Measurements from ENCODE around the gene CELF1.
"Not testable (repeated sequence)": the region's sequence is repeated elsewhere in the genome, so short reads cannot be mapped to it uniquely, and the experiment has no call there.

CELF1 gene

GRCh38 chr11:47560426-47560825 lies 7.5 kb upstream of the CELF1 start:
- no peak for TF ChIP-seq Cebpa-rat (IDR thresholded peaks at IDR 0.05)
- Histone ChIP-seq H3K4me2 (peak overlapping the region in 5 of 11 experiments; percentile 2 to 43 (median 38); a peak in 6 of 22 replicates), H3K9ac (no peak overlapping the region), H3K4me1 (peaks cover 10 to 24% (median 17%) of the 10 kb centered on the region in 10 experiments), H4K20me1 (no peaks in the 10 kb centered on the region), H3K27me3 (no peaks in the 10 kb centered on the region), H3K4me3 (no peak overlapping the region), H3K27ac (no peak overlapping the region), H3K9me3 (replicated peaks in 1 of 11) (no peaks in the 10 kb centered on the region), H3K36me3 (no peaks in the 10 kb centered on the region)

GRCh38 chr11:47558695-47559094 lies 5.8 kb upstream of the CELF1 start:
- Histone ChIP-seq H3K9me3 (replicated peaks in 1 of 11) (no peaks in the 10 kb centered on the region), H3K4me1 (peaks cover 7 to 19% (median 13%) of the 10 kb centered on the region in 10 experiments; a peak in 19 of 20 replicates), H3K9ac (no peak overlapping the region), H3K27ac (no peak overlapping the region), H4K20me1 (no peaks in the 10 kb centered on the region), H3K36me3 (no peaks in the 10 kb centered on the region), H3K4me3 (no peak overlapping the region), H3K4me2 (no peak overlapping the region), H3K27me3 (no peaks in the 10 kb centered on the region)
- no peak for TF ChIP-seq Cebpa-rat (IDR thresholded peaks at IDR 0.05)

- peaks cover 12 to 24% (median 18%) of the 10 kb centered on the region in 10 experiments; a peak in 19 of 20 replicates for H3K4me1 ChIP-seq
- H3K9ac ChIP-seq; H3K4me3 ChIP-seq; H4K20me1 ChIP-seq; H3K27me3 ChIP-seq; H3K27ac ChIP-seq; H3K36me3 ChIP-seq; H3K9me3 ChIP-seq (replicated peaks in 1 of 11); H3K4me2 ChIP-seq: not testable (repeated sequence)
These were observed 4.1 kb upstream of the CELF1 start for GRCh38 chr11:47557004-47557403.

GRCh38 chr11:47553406-47553743 lies 443 bp upstream of the CELF1 start:
- peak overlapping the region; percentile 85 to 97 (median 92) for H3K4me3 ChIP-seq
- TF ChIP-seq Cebpa-rat (IDR thresholded peaks at IDR 0.05): no peak
- H3K27me3 ChIP-seq: no peaks in the 10 kb centered on the region
- H4K20me1 ChIP-seq: peaks cover 33 to 42% (median 36%) of the 10 kb centered on the region in 11 experiments
- H3K9me3 ChIP-seq (replicated peaks in 1 of 11): no peaks in the 10 kb centered on the region
- peaks cover 4 to 32% (median 24%) of the 10 kb centered on the region in 11 experiments; a peak in 18 of 22 replicates for H3K36me3 ChIP-seq
- H3K4me2 ChIP-seq: peak overlapping the region; percentile 69 to 91 (median 82)
- peak overlapping the region in 10 of 11 experiments; percentile 87 to 98 (median 94); a peak in 20 of 22 replicates for H3K27ac ChIP-seq
- H3K4me1 ChIP-seq: peaks cover 28 to 47% (median 42%) of the 10 kb centered on the region in 10 experiments
- H3K9ac ChIP-seq: peak overlapping the region; percentile 92 to 98 (median 96)

- Histone ChIP-seq H3K4me3 (peak overlapping the region; percentile 85 to 97 (median 92)), H4K20me1 (peaks cover 45 to 54% (median 48%) of the 10 kb centered on the region in 11 experiments), H3K27me3 (no peaks in the 10 kb centered on the region)
These were observed 821 bp downstream of the CELF1 start for GRCh38 chr11:47552056-47552565.

GRCh38 chr11:47551086-47551485 lies 1.8 kb downstream of the CELF1 start:
- Histone ChIP-seq H3K9ac (peak overlapping the region; percentile 92 to 98 (median 96); a peak in 18 of 22 replicates), H3K4me3 (peak overlapping the region; percentile 85 to 97 (median 92); a peak in 19 of 20 replicates), H3K4me1 (peaks cover 38 to 65% (median 52%) of the 10 kb centered on the region in 10 experiments), H3K36me3 (peaks cover 9 to 52% (median 46%) of the 10 kb centered on the region in 11 experiments; a peak in 20 of 22 replicates), H3K9me3 (replicated peaks in 1 of 11) (no peaks in the 10 kb centered on the region; a peak in 1 of 22 replicates), H4K20me1 (peaks cover 54 to 64% (median 58%) of the 10 kb centered on the region in 11 experiments), H3K27me3 (no peaks in the 10 kb centered on the region), H3K27ac (peak overlapping the region; percentile 85 to 98 (median 93); a peak in 20 of 22 replicates), H3K4me2 (peak overlapping the region; percentile 77 to 98 (median 92))
- TF ChIP-seq Cebpa-rat (IDR thresholded peaks at IDR 0.05): no peak

More at GRCh38 chr11:47552056-47552565, 821 bp downstream of the CELF1 start:
- H3K9me3 ChIP-seq (replicated peaks in 1 of 11): no peaks in the 10 kb centered on the region; a peak in 1 of 22 replicates
- TF ChIP-seq Cebpa-rat (IDR thresholded peaks at IDR 0.05): no peak
- H3K4me1 ChIP-seq: peaks cover 38 to 60% (median 52%) of the 10 kb centered on the region in 10 experiments
- H3K4me2 ChIP-seq: peak overlapping the region; percentile 77 to 98 (median 92)
- peaks cover 9 to 45% (median 37%) of the 10 kb centered on the region in 11 experiments; a peak in 20 of 22 replicates for H3K36me3 ChIP-seq
- H3K9ac ChIP-seq: peak overlapping the region; percentile 92 to 98 (median 96)
- H3K27ac ChIP-seq: peak overlapping the region; percentile 85 to 98 (median 93)

GRCh38 chr11:47550288-47551047 lies 2.5 kb downstream of the CELF1 start:
- Histone ChIP-seq H3K36me3 (peaks cover 9 to 54% (median 47%) of the 10 kb centered on the region in 11 experiments; a peak in 20 of 22 replicates), H3K4me2 (peak overlapping the region; percentile 77 to 98 (median 92)), H3K4me1 (peaks cover 38 to 65% (median 52%) of the 10 kb centered on the region in 10 experiments), H3K27ac (peak overlapping the region in 3 of 11 experiments; percentile 94 to 98 (median 95); a peak in 6 of 22 replicates), H4K20me1 (peaks cover 57 to 69% (median 62%) of the 10 kb centered on the region in 11 experiments), H3K9me3 (replicated peaks in 1 of 11) (no peaks in the 10 kb centered on the region; a peak in 1 of 22 replicates), H3K4me3 (peak overlapping the region; percentile 85 to 97 (median 92); a peak in 17 of 20 replicates), H3K27me3 (no peaks in the 10 kb centered on the region), H3K9ac (peak overlapping the region in 3 of 11 experiments; percentile 10 to 96 (median 14); a peak in 5 of 22 replicates)
- TF ChIP-seq Cebpa-rat (IDR thresholded peaks at IDR 0.05): no peak; a peak in 1 of 22 replicates

- H3K27me3 ChIP-seq; H3K9ac ChIP-seq; H3K27ac ChIP-seq; H3K9me3 ChIP-seq (replicated peaks in 1 of 11); H3K4me2 ChIP-seq; H3K4me3 ChIP-seq: not testable (repeated sequence)
- H3K36me3 ChIP-seq: peaks cover 19 to 82% (median 69%) of the 10 kb centered on the region in 11 experiments; a peak in 21 of 22 replicates
- H3K4me1 ChIP-seq: peaks cover 28 to 85% (median 43%) of the 10 kb centered on the region in 10 experiments
- H4K20me1 ChIP-seq: peaks cover 94 to 99% (median 98%) of the 10 kb centered on the region in 11 experiments
These were observed 6.7 kb downstream of the CELF1 start for GRCh38 chr11:47546274-47546673.

GRCh38 chr11:47545298-47545697 lies 7.6 kb downstream of the CELF1 start:
- H3K27ac ChIP-seq: no peak overlapping the region
- H3K4me3 ChIP-seq: no peak overlapping the region
- H3K27me3 ChIP-seq: no peaks in the 10 kb centered on the region
- peaks cover 94 to 99% (median 98%) of the 10 kb centered on the region in 11 experiments for H4K20me1 ChIP-seq
- H3K9ac ChIP-seq: no peak overlapping the region
- peaks cover 28 to 85% (median 43%) of the 10 kb centered on the region in 10 experiments for H3K4me1 ChIP-seq
- H3K4me2 ChIP-seq: 0 out of 22 replicates have a peak overlapping the region, but pooled peaks of 1 of the 11 experiments have one; percentile 1
- TF ChIP-seq Cebpa-rat (IDR thresholded peaks at IDR 0.05): no peak
- peaks cover 17 to 83% (median 65%) of the 10 kb centered on the region in 11 experiments; a peak in 21 of 22 replicates for H3K36me3 ChIP-seq
- no peaks in the 10 kb centered on the region; a peak in 1 of 22 replicates for H3K9me3 ChIP-seq (replicated peaks in 1 of 11)

Measured in BLaER1 treated with 17β-estradiol and CSF1 and Interleukin-3, amounts not matched to agents 10 nM and 100 nM (cell line).